Smooth muscle cell (in vitro differentiated cells): ENCODE results near the gene SYMPK. TPM values are rescaled to one million over a fixed set of nuclear protein-coding genes. Genes with fewer than 3 reads are reported as not detected.

Experiments used
- DNase-seq: peaks from one replicate; lab custom pipeline; 2025; ENCODE audit not compliant: unreplicated experiment; lab: John Stamatoyannopoulos, UW
- H2AFZ ChIP-seq: fragments of 200-600 bp; sonication (generic); 2 replicates; pipeline ENCODE4 v1.6.0; 2016; ENCODE audit warnings: antibody characterized with exemption, low read depth, mild to moderate bottlenecking
- H3F3A ChIP-seq: fragments of 200-600 bp; sonication (generic); 2 replicates; pipeline ENCODE4 v1.6.0; 2017; ENCODE audit warnings: antibody characterized with exemption, low read depth
- H3K27ac ChIP-seq: fragments of 200-600 bp; sonication (generic); 2 replicates; pipeline ENCODE4 v1.5.1; 2016; ENCODE audit warnings: low read depth, mild to moderate bottlenecking
- H3K27me3 ChIP-seq: fragments of 200-600 bp; sonication (generic); 2 replicates; pipeline ENCODE4 v1.6.1; 2016; ENCODE audit warnings: low read depth, mild to moderate bottlenecking
- H3K36me3 ChIP-seq: fragments of 200-600 bp; sonication (generic); 2 replicates; pipeline ENCODE4 v1.5.1; 2016; ENCODE audit warnings: low read depth
- H3K4me1 ChIP-seq: fragments of 200-600 bp; sonication (generic); 2 replicates; pipeline ENCODE4 v1.5.1; 2016; ENCODE audit warnings: low read depth
- H3K4me2 ChIP-seq: fragments of 200-600 bp; sonication (generic); 2 replicates; pipeline ENCODE4 v1.6.0; 2016; ENCODE audit warnings: mild to moderate bottlenecking
- H3K4me3 ChIP-seq: fragments of 200-600 bp; sonication (generic); 2 replicates; pipeline ENCODE4 v1.5.1; 2016; ENCODE audit warnings: mild to moderate bottlenecking
- H3K79me2 ChIP-seq: fragments of 200-600 bp; sonication (generic); 2 replicates; pipeline ENCODE4 v1.6.0; 2016; ENCODE audit warnings: low read depth, mild to moderate bottlenecking
- H3K9ac ChIP-seq: fragments of 200-600 bp; sonication (generic); 2 replicates; pipeline ENCODE4 v1.6.0; 2016; ENCODE audit warnings: low read depth
- H3K9me3 ChIP-seq: fragments of 200-600 bp; sonication (generic); replicated peaks from 2 replicates; pipeline ENCODE4 v1.5.1; 2016; ENCODE audit warnings: low read depth
- H4K20me1 ChIP-seq: fragments of 200-600 bp; sonication (generic); 2 replicates; pipeline ENCODE4 v1.6.0; 2016; ENCODE audit warnings: low read depth
- CTCF ChIP-seq: fragments of 200-600 bp; sonication (generic); IDR thresholded peaks from 2 replicates; pipeline ENCODE4 v1.5.1; 2017; ENCODE audit warnings: borderline replicate concordance, mild to moderate bottlenecking, antibody characterized with exemption; ENCODE audit not compliant: insufficient read depth, poor library complexity, severe bottlenecking
- WGBS: methylation state at CpG from one replicate; pipeline ENCODE4 v1.1.7; 2016; ENCODE audit warnings: low lambda C conversion rate; 5-methylcytosine and 5-hydroxymethylcytosine counted together
- polyA plus RNA-seq: library from polyadenylated mRNA; unstranded; fragments of >200 nt; fragmentation: Nextera tagmentation; extraction: Ambion mirVana; gene quantifications from 2 replicates; pipeline ENCODE4 v1.2.1, GENCODE V29; 2016
- total RNA-seq: library from RNA; depleted of rRNA; stranded (reverse); fragments of >200 nt; gene quantifications from 2 replicates; pipeline ENCODE4 v1.2.3, GENCODE V29; 2014

Gene SYMPK
- total and polyA plus RNA-seq, 2 experiments from 2014 or later, result 28.6 to 30.9 TPM

GRCh38 chr19:45766869-45767346 lies 96.0 kb downstream of the SYMPK start:
- no peaks in the 10 kb centered on the region for H3K9me3 ChIP-seq
- WGBS, result 34% methylated on average over 23 of the region's 24 CpGs
- H3K27me3 ChIP-seq, result no peaks in the 10 kb centered on the region
- H3K4me3 ChIP-seq, result peak overlapping the region; percentile 70
- H3K27ac ChIP-seq, result peak overlapping the region; percentile 80
- no peak overlapping the region for H2AFZ ChIP-seq
- H3K4me2 ChIP-seq, result peak overlapping the region; percentile 91
- no peak for DNase-seq
- peaks cover 16% of the 10 kb centered on the region for H3K79me2 ChIP-seq
- H3F3A ChIP-seq, result peaks cover 2% of the 10 kb centered on the region
- peak overlapping the region; percentile 76 for H3K9ac ChIP-seq
- no peaks in the 10 kb centered on the region for H3K36me3 ChIP-seq
- peaks cover 22% of the 10 kb centered on the region for H3K4me1 ChIP-seq
- TF ChIP-seq CTCF, result no peak
- peaks cover 12% of the 10 kb centered on the region for H4K20me1 ChIP-seq

GRCh38 chr19:45766296-45766868 lies 96.6 kb downstream of the SYMPK start:
- WGBS, result 91% methylated on average over 10 of the region's 17 CpGs
- DNase-seq, result no peak
- H4K20me1 ChIP-seq, result peaks cover 6% of the 10 kb centered on the region
- peak overlapping the region; percentile 76 for H3K9ac ChIP-seq
- no peaks in the 10 kb centered on the region for H3K36me3 ChIP-seq
- H3K4me3 ChIP-seq, result peak overlapping the region; percentile 70
- H2AFZ ChIP-seq, result no peak overlapping the region
- H3K79me2 ChIP-seq, result peaks cover 16% of the 10 kb centered on the region
- TF ChIP-seq CTCF, result no peak
- no peaks in the 10 kb centered on the region for H3K9me3 ChIP-seq
- peaks cover 22% of the 10 kb centered on the region for H3K4me1 ChIP-seq
- H3K4me2 ChIP-seq, result peak overlapping the region; percentile 91
- no peaks in the 10 kb centered on the region for H3K27me3 ChIP-seq
- no peaks in the 10 kb centered on the region for H3F3A ChIP-seq
- H3K27ac ChIP-seq, result peak overlapping the region; percentile 80

- Histone ChIP-seq H3K9ac (no peak overlapping the region), H3K4me1 (peaks cover 22% of the 10 kb centered on the region), H3K27ac (no peak overlapping the region), H3K9me3 (no peaks in the 10 kb centered on the region), H3K4me2 (peak overlapping the region; percentile 91), H3K36me3 (no peaks in the 10 kb centered on the region), H3K79me2 (peaks cover 16% of the 10 kb centered on the region), H3K27me3 (no peaks in the 10 kb centered on the region), H2AFZ (no peak overlapping the region), H3F3A (no peaks in the 10 kb centered on the region), H3K4me3 (no peak overlapping the region), H4K20me1 (peaks cover under 1% of the 10 kb centered on the region)
- DNase-seq, result no peak
- WGBS, result 88% methylated on average over 22 of the region's 23 CpGs
- TF ChIP-seq CTCF, result no peak
Observed at GRCh38 chr19:45765702-45766295, 97.1 kb downstream of the SYMPK start.

Other genes starting within 250 kb of the SYMPK start
- gene EML2, start 223.8 kb downstream of the SYMPK start, total RNA-seq, result 7.7 and 15.6 TPM in 2 replicates
- gene EML2, start 223.8 kb downstream of the SYMPK start, polyA plus RNA-seq, result 19.0 and 20.8 TPM in 2 replicates
- gene GIPR, start 194.9 kb downstream of the SYMPK start, total RNA-seq, result 0.99 and 1.8 TPM in 2 replicates
- 2.4 and 3.4 TPM in 2 replicates for gene GIPR, start 194.9 kb downstream of the SYMPK start, polyA plus RNA-seq
- gene SNRPD2, start 171.2 kb downstream of the SYMPK start, total RNA-seq, result 234 and 284 TPM in 2 replicates
- gene SNRPD2, start 171.2 kb downstream of the SYMPK start, polyA plus RNA-seq, result 637 and 690 TPM in 2 replicates
- 12.2 and 12.9 TPM in 2 replicates for gene QPCTL, start 170.5 kb downstream of the SYMPK start, total RNA-seq
- 10.0 and 13.3 TPM in 2 replicates for gene QPCTL, start 170.5 kb downstream of the SYMPK start, polyA plus RNA-seq
- gene FBXO46, start 132.3 kb downstream of the SYMPK start, total RNA-seq, result 5.6 and 7.2 TPM in 2 replicates
- 7.9 and 13.1 TPM in 2 replicates for gene FBXO46, start 132.3 kb downstream of the SYMPK start, polyA plus RNA-seq
- gene MEIOSIN, start 129.7 kb downstream of the SYMPK start, total RNA-seq, result not detected in 2 replicates
- gene MEIOSIN, start 129.7 kb downstream of the SYMPK start, polyA plus RNA-seq, result 0.12 TPM in 1 of 2 replicates, not detected in the other
- 10.2 and 15.3 TPM in 2 replicates for gene SIX5, start 93.9 kb downstream of the SYMPK start, total RNA-seq
- gene SIX5, start 93.9 kb downstream of the SYMPK start, polyA plus RNA-seq, result 16.0 and 19.7 TPM in 2 replicates
- gene DMPK, start 80.7 kb downstream of the SYMPK start, total RNA-seq, result 19.2 and 23.6 TPM in 2 replicates
- gene DMPK, start 80.7 kb downstream of the SYMPK start, polyA plus RNA-seq, result 32.7 and 47.7 TPM in 2 replicates
- gene DMWD, start 70.3 kb downstream of the SYMPK start, total RNA-seq, result 14.9 and 16.1 TPM in 2 replicates
- gene DMWD, start 70.3 kb downstream of the SYMPK start, polyA plus RNA-seq, result 57.6 and 96.4 TPM in 2 replicates
- gene RSPH6A, start 47.8 kb downstream of the SYMPK start, total RNA-seq, result 0.22 TPM in 1 of 2 replicates, not detected in the other
- gene RSPH6A, start 47.8 kb downstream of the SYMPK start, polyA plus RNA-seq, result 0.15 TPM in 1 of 2 replicates, not detected in the other
- gene FOXA3, start 1.2 kb upstream of the SYMPK start, total RNA-seq, result 0.13 and 0.76 TPM in 2 replicates
- gene FOXA3, start 1.2 kb upstream of the SYMPK start, polyA plus RNA-seq, result 0.50 and 0.65 TPM in 2 replicates
- gene IRF2BP1, start 23.0 kb upstream of the SYMPK start, total RNA-seq, result 10.4 and 19.0 TPM in 2 replicates
- gene IRF2BP1, start 23.0 kb upstream of the SYMPK start, polyA plus RNA-seq, result 11.2 and 12.9 TPM in 2 replicates
- gene MYPOP, start 39.5 kb upstream of the SYMPK start, total RNA-seq, result 1.6 and 3.9 TPM in 2 replicates
- gene MYPOP, start 39.5 kb upstream of the SYMPK start, polyA plus RNA-seq, result 2.1 and 3.5 TPM in 2 replicates
- gene NANOS2, start 51.6 kb upstream of the SYMPK start, total RNA-seq, result not detected in 2 replicates
- gene NANOS2, start 51.6 kb upstream of the SYMPK start, polyA plus RNA-seq, result not detected in 2 replicates
- 0.04 TPM in 2 replicates for gene NOVA2, start 110.7 kb upstream of the SYMPK start, total RNA-seq
- 0.24 TPM in 1 of 2 replicates, not detected in the other for gene NOVA2, start 110.7 kb upstream of the SYMPK start, polyA plus RNA-seq
- gene CCDC61, start 132.3 kb upstream of the SYMPK start, total RNA-seq, result 5.3 and 10.0 TPM in 2 replicates
- gene CCDC61, start 132.3 kb upstream of the SYMPK start, polyA plus RNA-seq, result 7.0 and 8.3 TPM in 2 replicates
- gene PGLYRP1, start 159.9 kb upstream of the SYMPK start, total RNA-seq, result not detected in 2 replicates
- not detected in 2 replicates for gene PGLYRP1, start 159.9 kb upstream of the SYMPK start, polyA plus RNA-seq
- 0.45 and 0.85 TPM in 2 replicates for gene IGFL4, start 177.9 kb upstream of the SYMPK start, total RNA-seq
- gene IGFL4, start 177.9 kb upstream of the SYMPK start, polyA plus RNA-seq, result 1.0 TPM in 1 of 2 replicates, not detected in the other